GM21825 (cell line): Measurements from ENCODE around the gene NELFA.

Source experiments
- ATAC-seq: cut with Tn5 transposase; IDR thresholded peaks from one replicate; pipeline ENCODE4 v1.9.1; 2021; ENCODE audit warnings: mild to moderate bottlenecking, moderate library complexity; ENCODE audit not compliant: unreplicated experiment

NELFA gene

GRCh38 chr4:1968686-1969295 is 40.0 kb downstream of the NELFA start:
- no peak for ATAC-seq

GRCh38 chr4:1967512-1968149 is 41.1 kb downstream of the NELFA start:
- no peak for ATAC-seq

GRCh38 chr4:1964971-1965370 is 43.8 kb downstream of the NELFA start:
- ATAC-seq = no peak

GRCh38 chr4:1964443-1964842 is 44.3 kb downstream of the NELFA start:
- no peak for ATAC-seq

- no peak for ATAC-seq
These were observed 45.8 kb downstream of the NELFA start for GRCh38 chr4:1962980-1963379.

GRCh38 chr4:1961563-1961962 is 47.2 kb downstream of the NELFA start:
- ATAC-seq = no peak

- ATAC-seq = no peak
These were observed 47.7 kb downstream of the NELFA start for GRCh38 chr4:1961038-1961437.

GRCh38 chr4:1960170-1960825 is 48.5 kb downstream of the NELFA start:
- no peak for ATAC-seq

- no peak for ATAC-seq
These were observed 49.7 kb downstream of the NELFA start for GRCh38 chr4:1959104-1959384.

- no peak for ATAC-seq
These were observed 50.3 kb downstream of the NELFA start for GRCh38 chr4:1958276-1959103.

- ATAC-seq = no peak
These were observed 52.1 kb downstream of the NELFA start for GRCh38 chr4:1956631-1957030.

GRCh38 chr4:1953335-1953734 is 55.4 kb downstream of the NELFA start:
- no peak for ATAC-seq

GRCh38 chr4:1952719-1953118 is 56.1 kb downstream of the NELFA start:
- no peak for ATAC-seq

GRCh38 chr4:1952058-1952700 is 56.6 kb downstream of the NELFA start:
- no peak for ATAC-seq

- no peak for ATAC-seq
These were observed 58.4 kb downstream of the NELFA start for GRCh38 chr4:1950369-1950768.

GRCh38 chr4:1948892-1949436 is 59.8 kb downstream of the NELFA start:
- no peak for ATAC-seq

GRCh38 chr4:1948232-1948631 is 60.5 kb downstream of the NELFA start:
- ATAC-seq = no peak

- ATAC-seq = no peak
These were observed 62.9 kb downstream of the NELFA start for GRCh38 chr4:1945912-1946311.

- no peak for ATAC-seq
These were observed 63.5 kb downstream of the NELFA start for GRCh38 chr4:1945124-1945895.

- ATAC-seq = no peak
These were observed 64.8 kb downstream of the NELFA start for GRCh38 chr4:1943928-1944327.
